BE2C (cell line): ENCODE results near the gene AQP9.
"Not testable (repeated sequence)": the region's sequence is repeated elsewhere in the genome, so short reads cannot be mapped to it uniquely, and the experiment has no call there.

Experiments used
- DNase-seq: peaks from one replicate; pipeline ENCODE4 v3.0.0-alpha.2; 2020
- H3K27me3 ChIP-seq: fragments of 250-450 bp; sonication (Bioruptor Pico); 2 replicates; pipeline ENCODE4 v1.5.1; 2020; ENCODE audit warnings: mild to moderate bottlenecking
- H3K36me3 ChIP-seq: fragments of 250-450 bp; sonication (Bioruptor Pico); 2 replicates; pipeline ENCODE4 v1.5.1; 2020; ENCODE audit warnings: mild to moderate bottlenecking
- H3K4me1 ChIP-seq: fragments of 250-450 bp; sonication (Bioruptor Pico); 2 replicates; pipeline ENCODE4 v1.5.1; 2020
- H3K4me3 ChIP-seq: 2 replicates; pipeline ENCODE4 v1.5.1; 2011; ENCODE audit warnings: low read depth, low read length
- H3K9me3 ChIP-seq: fragments of 250-450 bp; sonication (Bioruptor Pico); 2 replicates; pipeline ENCODE4 v1.5.1; 2020
- TF ChIP-seq, protein P1 (sequence below): IDR thresholded peaks from 2 replicates; pipeline ENCODE4 v1.5.1; 2012; ENCODE audit warnings: mild to moderate bottlenecking, low read depth, low read length

Gene AQP9

DNA sequence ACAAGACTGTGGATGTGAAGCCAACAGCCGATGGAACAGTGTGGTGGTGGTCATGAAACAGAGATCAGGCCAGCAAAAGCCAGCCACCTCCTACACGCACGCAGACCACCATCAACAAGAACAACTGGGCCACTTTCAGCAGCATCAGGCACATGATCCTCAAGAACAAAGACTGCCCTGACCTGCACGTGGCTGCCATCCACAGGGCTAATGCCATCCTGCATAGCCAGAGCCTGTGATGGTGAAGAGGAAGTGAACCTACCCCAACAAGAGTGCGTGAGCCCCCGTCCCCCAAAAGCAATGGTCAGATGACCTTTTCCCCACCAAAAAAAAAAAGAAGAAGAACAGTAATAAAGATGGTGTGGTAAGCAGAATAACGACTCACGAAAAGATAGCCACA lies 62.6 kb downstream of the AQP9 start:
- Histone ChIP-seq H3K4me3 (no peak overlapping the region), H3K27me3 (no peaks in the 10 kb centered on the region), H3K4me1 (peaks cover 5% of the 10 kb centered on the region; the same call in 1 of the 2 replicates), H3K9me3 (no peaks in the 10 kb centered on the region), H3K36me3 (no peaks in the 10 kb centered on the region)
- DNase-seq: no peak
- TF ChIP-seq, protein P1, sequence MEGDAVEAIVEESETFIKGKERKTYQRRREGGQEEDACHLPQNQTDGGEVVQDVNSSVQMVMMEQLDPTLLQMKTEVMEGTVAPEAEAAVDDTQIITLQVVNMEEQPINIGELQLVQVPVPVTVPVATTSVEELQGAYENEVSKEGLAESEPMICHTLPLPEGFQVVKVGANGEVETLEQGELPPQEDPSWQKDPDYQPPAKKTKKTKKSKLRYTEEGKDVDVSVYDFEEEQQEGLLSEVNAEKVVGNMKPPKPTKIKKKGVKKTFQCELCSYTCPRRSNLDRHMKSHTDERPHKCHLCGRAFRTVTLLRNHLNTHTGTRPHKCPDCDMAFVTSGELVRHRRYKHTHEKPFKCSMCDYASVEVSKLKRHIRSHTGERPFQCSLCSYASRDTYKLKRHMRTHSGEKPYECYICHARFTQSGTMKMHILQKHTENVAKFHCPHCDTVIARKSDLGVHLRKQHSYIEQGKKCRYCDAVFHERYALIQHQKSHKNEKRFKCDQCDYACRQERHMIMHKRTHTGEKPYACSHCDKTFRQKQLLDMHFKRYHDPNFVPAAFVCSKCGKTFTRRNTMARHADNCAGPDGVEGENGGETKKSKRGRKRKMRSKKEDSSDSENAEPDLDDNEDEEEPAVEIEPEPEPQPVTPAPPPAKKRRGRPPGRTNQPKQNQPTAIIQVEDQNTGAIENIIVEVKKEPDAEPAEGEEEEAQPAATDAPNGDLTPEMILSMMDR: no peak

DNA sequence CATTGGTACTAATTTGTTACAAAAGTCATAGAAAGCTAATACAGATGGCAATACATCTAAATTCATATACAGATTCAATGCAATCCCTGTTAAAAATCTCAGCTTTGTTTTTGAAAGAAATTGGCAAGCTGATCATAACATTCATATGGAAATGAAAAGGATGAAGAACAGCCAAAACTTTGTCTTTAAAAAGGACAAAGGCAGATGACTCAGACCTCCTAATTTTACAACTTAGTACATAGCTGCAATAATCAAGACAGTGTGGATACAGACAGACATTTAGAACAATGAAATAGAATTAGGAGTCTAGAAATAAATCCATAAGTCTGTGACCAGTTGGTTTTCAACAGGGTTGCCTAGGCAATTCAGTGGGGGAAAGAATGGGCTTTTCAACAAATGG lies 63.3 kb downstream of the AQP9 start:
- TF ChIP-seq, protein P1: no peak
- Histone ChIP-seq H3K36me3 (no peaks in the 10 kb centered on the region), H3K4me1 (peaks cover 5% of the 10 kb centered on the region; the same call in 1 of the 2 replicates), H3K4me3 (no peak overlapping the region), H3K27me3 (no peaks in the 10 kb centered on the region), H3K9me3 (no peaks in the 10 kb centered on the region)
- DNase-seq: no peak

DNA sequence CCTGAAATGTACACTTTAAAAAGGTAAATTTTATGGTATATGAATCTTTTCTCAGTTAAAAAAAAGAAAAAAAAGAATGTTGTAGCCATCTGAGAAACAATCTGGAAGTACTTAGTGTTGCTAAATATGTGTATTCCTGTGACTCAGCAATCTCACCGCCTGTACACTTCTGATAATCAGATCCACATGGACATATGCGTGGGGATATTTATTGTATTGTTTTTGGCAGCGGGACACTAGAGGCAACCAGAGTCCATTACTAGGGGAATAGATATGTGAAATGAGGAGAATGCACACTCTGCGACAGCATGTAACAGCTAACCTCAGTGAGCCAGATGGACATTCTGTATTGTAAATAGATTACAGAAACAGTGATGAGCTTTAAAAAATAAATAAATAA lies 65.4 kb downstream of the AQP9 start:
- H3K4me1 ChIP-seq: peaks cover 5% of the 10 kb centered on the region; the same call in 1 of the 2 replicates
- no peak overlapping the region for H3K4me3 ChIP-seq
- TF ChIP-seq, protein P1: no peak

DNA sequence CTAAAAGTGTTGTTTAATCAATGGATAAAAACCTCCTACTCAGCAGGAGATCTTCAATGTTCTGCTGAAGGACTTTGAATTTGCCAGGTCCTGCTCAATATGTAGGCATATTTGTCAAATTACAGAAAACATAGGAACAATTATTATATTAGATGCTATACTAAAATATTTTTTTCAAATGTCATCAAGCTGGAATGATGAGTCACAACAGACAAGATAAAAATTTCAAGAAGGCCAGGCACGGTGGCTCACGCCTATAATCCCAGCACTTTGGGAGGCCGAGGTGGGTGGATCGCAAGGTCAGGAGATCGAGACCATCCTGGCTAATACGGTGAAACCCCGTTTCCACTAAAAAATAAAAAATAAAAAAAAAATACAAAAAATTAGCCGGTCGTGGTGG lies 68.0 kb downstream of the AQP9 start:
- no peaks in the 10 kb centered on the region for H3K9me3 ChIP-seq
- TF ChIP-seq, protein P1: no peak
- H3K27me3 ChIP-seq: no peaks in the 10 kb centered on the region
- H3K36me3 ChIP-seq: no peaks in the 10 kb centered on the region
- no peak overlapping the region for H3K4me3 ChIP-seq
- DNase-seq: no peak
- H3K4me1 ChIP-seq: peaks cover 5% of the 10 kb centered on the region; the same call in 1 of the 2 replicates

More for the DNA sequence above, 65.4 kb downstream of the AQP9 start:
- Histone ChIP-seq H3K27me3 (no peaks in the 10 kb centered on the region), H3K9me3 (no peaks in the 10 kb centered on the region), H3K36me3 (no peaks in the 10 kb centered on the region)
- peak; percentile 33 for DNase-seq

DNA sequence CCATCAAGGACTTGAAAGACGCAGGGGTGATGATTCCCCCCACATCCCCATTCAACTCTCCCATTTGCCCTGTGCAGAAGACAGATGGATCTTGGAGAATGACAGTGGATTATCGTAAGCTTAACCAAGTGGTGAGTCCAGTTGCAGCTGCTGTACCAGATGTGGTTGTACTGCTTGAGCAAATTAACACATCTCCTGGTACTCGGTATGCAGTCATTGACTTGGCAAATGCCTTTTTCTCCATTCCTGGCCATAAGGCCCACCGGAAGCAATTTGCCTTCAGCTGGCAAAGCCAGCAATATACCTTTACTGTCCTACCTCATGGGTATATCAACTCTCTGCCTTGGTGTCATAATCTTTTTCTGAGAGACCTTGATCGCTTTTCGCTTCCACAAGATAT lies 70.0 kb downstream of the AQP9 start:
- H3K4me3 ChIP-seq, H3K27me3 ChIP-seq: not testable (repeated sequence)

DNA sequence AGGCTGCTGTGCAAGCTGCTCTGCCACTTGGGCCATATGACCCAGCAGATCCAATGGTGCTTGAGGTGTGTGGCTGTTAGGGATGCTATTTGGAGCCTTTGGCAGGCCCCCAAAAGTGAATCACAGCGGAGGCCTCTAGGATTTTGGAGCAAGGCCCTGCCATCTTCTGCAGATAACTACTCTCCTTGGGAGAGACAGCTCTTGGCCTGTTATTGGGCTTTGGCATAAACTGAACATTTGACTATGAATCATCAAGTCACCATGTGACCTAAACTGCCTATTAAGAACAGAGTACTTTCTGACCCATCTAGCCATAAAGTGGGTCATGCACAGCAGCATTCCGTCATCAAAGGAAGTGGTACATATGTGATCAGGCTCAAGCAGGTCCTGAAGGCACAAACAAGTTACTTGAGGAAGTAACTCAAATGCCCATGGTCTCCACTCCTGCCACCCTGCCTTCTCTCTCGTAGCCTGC lies 70.9 kb downstream of the AQP9 start:
- H3K36me3 ChIP-seq, H3K27me3 ChIP-seq, H3K4me3 ChIP-seq, DNase-seq, H3K4me1 ChIP-seq, H3K9me3 ChIP-seq: not testable (repeated sequence)

More for the DNA sequence above, 70.0 kb downstream of the AQP9 start:
- not testable (repeated sequence) for H3K9me3 ChIP-seq, H3K4me1 ChIP-seq, H3K36me3 ChIP-seq, DNase-seq

DNA sequence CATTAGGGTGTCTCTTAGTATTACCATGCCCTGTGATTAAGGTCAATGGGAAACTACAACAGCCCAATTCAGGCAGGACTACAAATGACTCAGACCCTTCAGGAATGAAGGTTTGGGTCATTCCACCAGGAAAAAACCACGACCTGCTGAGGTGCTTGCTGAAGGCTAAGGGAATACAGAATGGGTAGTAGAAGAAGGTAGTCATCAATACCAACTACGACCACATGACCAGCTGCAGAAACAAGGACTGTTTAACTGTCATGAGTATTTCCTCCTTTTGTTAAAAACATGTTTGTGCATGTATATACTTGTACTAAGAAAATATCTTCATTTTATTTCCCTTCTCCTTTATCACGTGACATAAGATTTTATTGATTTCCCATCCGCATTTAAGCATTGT lies 71.8 kb downstream of the AQP9 start:
- not testable (repeated sequence) for DNase-seq

More for the DNA sequence above, 71.8 kb downstream of the AQP9 start:
- not testable (repeated sequence) for H3K4me1 ChIP-seq, H3K27me3 ChIP-seq, H3K4me3 ChIP-seq, H3K36me3 ChIP-seq, H3K9me3 ChIP-seq
